GM10248 (cell line): ENCODE measurements around the gene HES5.
A peak's percentile ranks its signal among the peaks of the same experiment; 100 is the strongest.

ENCODE experiments used
- CTCF ChIA-PET: fragments of 300-600 bp; sonication (Branson Sonifier 250); formaldehyde crosslinking; extraction: SDS; loops from one replicate; lab custom pipeline; 2021; ENCODE audit warnings: antibody characterized with exemption; lab: Yijun Ruan, JAX
- POLR2A ChIA-PET: fragments of 350-650 bp; sonication (Branson Sonifier 250); formaldehyde crosslinking; extraction: SDS; loops from one replicate; lab custom pipeline; 2020; ENCODE audit warnings: antibody characterized with exemption; lab: Yijun Ruan, JAX
- DNase-seq: peaks from one replicate; pipeline ENCODE4 v3.0.0; 2012; ENCODE audit errors: extremely low spot score
- CTCF ChIP-seq: IDR thresholded peaks from 2 replicates; pipeline ENCODE4 v1.5.1; 2012; ENCODE audit warnings: mild to moderate bottlenecking, low read depth; ENCODE audit errors: extremely low read depth, missing control alignments, control extremely low read depth

Gene HES5

DNA sequence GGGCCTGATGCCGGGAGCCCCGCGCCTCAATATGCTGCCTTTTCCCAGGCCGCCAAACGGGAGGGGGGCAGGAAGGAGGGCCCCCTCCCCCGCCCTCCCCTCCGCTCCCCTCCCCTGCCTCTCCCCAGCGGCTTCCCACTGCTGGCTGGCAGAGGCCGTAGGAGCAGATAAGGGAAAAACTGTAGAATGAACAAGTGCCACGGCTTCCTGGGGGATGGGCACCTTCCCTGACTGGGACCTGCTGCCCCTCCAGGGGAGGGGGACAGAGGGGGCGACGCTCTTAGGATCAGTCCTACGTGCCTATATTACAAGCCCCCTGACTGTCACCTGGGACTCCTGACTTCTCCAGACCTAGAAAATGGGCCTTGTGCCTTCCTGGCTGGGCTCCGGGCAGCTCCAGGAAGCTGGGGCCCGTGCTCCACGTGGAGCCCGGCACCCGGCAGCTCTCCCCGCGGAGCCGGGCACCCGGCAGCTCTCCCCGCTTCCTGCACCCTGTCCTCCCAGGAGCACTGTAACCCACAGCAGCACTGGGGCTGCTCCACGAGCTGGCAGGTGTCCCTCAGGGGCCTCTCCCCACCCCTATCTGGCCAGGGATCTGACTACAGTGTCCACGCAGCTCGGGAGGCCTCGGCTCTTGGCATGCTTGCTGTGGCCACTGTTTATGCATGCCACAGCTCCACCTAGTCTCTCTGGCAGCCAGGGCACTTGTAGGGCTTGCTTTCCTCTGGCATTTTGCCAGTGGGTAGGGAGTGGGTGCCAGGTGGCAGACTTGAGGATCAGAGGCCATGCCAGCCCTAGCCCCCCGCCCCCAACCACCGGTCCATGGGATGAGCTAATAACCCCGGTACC, 674 bp upstream of the HES5 start:
- no peak for DNase-seq
- no peak for TF ChIP-seq CTCF
- ChIA-PET POLR2A (no interaction called here), CTCF (interaction anchor here (1.1 to 1.2 kb wide), 2 partner anchors 9 to 97 kb away, joined by 3 read pairs; no protein-coding TSS in a partner anchor)

GRCh38 chr1:2528966-2529783, 888 bp downstream of the HES5 start:
- ChIA-PET POLR2A (no interaction called here), CTCF (interaction anchor here (1.6 to 1.8 kb wide), 2 partner anchors 10 to 18 kb away, joined by 6 to 9 read pairs; no protein-coding TSS in a partner anchor)
- peak; percentile 36 for TF ChIP-seq CTCF
- no peak for DNase-seq

- ChIA-PET POLR2A (no interaction called here), CTCF (interaction anchor here (1.6 to 1.8 kb wide), 2 partner anchors 11 to 18 kb away, joined by 6 to 9 read pairs; no protein-coding TSS in a partner anchor)
- no peak for DNase-seq
- TF ChIP-seq CTCF, result no peak
These were observed 1.5 kb downstream of the HES5 start for GRCh38 chr1:2528611-2528965.

GRCh38 chr1:2528016-2528415, 2.0 kb downstream of the HES5 start:
- TF ChIP-seq CTCF, result no peak
- POLR2A ChIA-PET, result no interaction called here
- CTCF ChIA-PET, result no interaction called here
- DNase-seq, result no peak

DNA sequence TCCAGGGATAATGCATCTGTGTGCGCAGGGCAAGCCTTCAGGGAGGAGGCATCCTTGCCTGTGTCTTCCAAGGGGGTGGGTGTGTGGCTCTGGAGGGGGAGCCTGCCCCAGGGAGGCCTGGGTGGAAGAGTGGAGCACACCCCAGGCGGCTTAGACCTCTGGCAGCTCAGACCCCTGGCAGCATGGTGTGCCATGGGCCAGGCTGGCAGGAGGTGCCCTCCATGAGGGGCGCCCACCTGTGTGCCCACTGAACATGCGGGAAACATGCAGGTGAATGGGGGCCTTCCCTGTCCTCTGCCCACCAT, 2.6 kb downstream of the HES5 start:
- POLR2A ChIA-PET, result interaction anchor here (1.6 kb wide), 1 partner anchor 20 kb away, joined by 6 read pairs; no protein-coding TSS in a partner anchor
- no peak for DNase-seq
- no peak for TF ChIP-seq CTCF
- CTCF ChIA-PET, result interaction anchor here (4.0 kb wide), 1 partner anchor 20 kb away, joined by 27 read pairs; no protein-coding TSS in a partner anchor

GRCh38 chr1:2526824-2527555, 3.1 kb downstream of the HES5 start:
- ChIA-PET CTCF (interaction anchor here (1.0 to 4.0 kb wide), 4 partner anchors 14 to 112 kb away, joined by 3 to 27 read pairs (median 8); no protein-coding TSS in a partner anchor), POLR2A (interaction anchor here (0.6 to 1.6 kb wide), 3 partner anchors 19 to 811 kb away, joined by 4 to 6 read pairs (median 4); no protein-coding TSS in a partner anchor)
- TF ChIP-seq CTCF, result no peak
- DNase-seq, result peak; percentile 71
